ENCODE measurements around the gene LRPPRC. TPM values are rescaled to one million over a fixed set of nuclear protein-coding genes. Genes with fewer than 3 reads are reported as not detected.

LRPPRC gene
- total RNA-seq, 2 donors from 2014 or later = 117 to 135 TPM

DNA sequence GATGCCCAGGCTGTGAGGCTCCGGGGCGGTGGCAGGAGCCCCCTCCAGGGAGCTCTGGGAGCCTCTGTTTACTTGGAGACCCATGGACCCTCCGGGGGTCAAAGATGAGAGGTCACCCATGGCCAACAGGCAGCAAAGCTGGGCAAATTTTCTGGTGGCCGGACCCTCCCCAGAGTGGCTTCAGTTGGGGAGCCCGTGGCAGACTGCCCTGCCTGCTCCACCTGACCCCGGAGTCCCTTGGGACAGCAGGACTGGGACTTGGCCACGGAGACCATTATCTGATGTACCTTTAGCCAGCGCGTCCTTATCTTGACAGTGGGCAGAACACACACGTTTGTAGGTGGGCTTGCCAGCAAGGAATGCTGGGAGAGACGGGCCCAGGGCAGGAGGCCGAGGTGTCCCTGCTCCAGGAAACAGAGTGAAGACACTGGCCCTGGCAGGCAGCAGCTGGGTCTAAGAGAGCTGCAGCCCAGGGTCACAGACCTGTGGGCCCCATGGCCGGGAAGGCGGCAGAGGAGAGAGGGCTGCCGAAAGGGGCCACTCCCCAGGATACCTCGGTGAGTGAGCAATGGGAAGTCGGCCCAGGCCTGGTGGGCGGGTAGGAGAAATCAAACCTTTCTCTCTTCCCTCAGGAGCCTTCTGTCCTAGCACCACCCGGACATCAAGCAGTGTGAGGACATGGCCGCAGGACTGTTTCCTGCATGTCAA, 157.1 kb downstream of the LRPPRC start, which contains the start of the genes ABCG5 and ABCG8:
Gene ABCG5, minus strand, starts transcription at position 280 of the 708 bp plus-strand sequence. Its CDS starts 160 bp downstream, at position 120.
Gene ABCG8, plus strand, starts transcription at position 412 of the 708 bp plus-strand sequence. Its CDS starts 83 bp downstream, at position 495.
- Mint-ChIP-seq H3K27me3 (ENCODE audit: insufficient read depth) (peaks cover 2% of the 10 kb centered on the region), H3K4me3 (no peak within 1 kb of the TSS), H3K4me1 (no peaks in the 10 kb centered on the region), H3K9me3 (no peaks in the 10 kb centered on the region), H3K36me3 (ENCODE audit: low read depth) (no peaks in the 10 kb centered on the region), H3K27ac (no peak within 1 kb of the TSS)
- no peak within 1 kb of the TSS for H3K27ac ChIP-seq (ENCODE audit: low read depth, low read length)
- no peaks in the 10 kb centered on the region for H3K27me3 ChIP-seq (ENCODE audit: control insufficient read depth, insufficient read depth, low read length, poor library complexity, severe bottlenecking)
- H3K9ac ChIP-seq (ENCODE audit: extremely low read depth, low read length, poor library complexity, severe bottlenecking) = no peak within 1 kb of the TSS
- H3K9me3 ChIP-seq (ENCODE audit: control insufficient read depth, low read length) = no peaks in the 10 kb centered on the region
- TF ChIP-seq, protein P1, sequence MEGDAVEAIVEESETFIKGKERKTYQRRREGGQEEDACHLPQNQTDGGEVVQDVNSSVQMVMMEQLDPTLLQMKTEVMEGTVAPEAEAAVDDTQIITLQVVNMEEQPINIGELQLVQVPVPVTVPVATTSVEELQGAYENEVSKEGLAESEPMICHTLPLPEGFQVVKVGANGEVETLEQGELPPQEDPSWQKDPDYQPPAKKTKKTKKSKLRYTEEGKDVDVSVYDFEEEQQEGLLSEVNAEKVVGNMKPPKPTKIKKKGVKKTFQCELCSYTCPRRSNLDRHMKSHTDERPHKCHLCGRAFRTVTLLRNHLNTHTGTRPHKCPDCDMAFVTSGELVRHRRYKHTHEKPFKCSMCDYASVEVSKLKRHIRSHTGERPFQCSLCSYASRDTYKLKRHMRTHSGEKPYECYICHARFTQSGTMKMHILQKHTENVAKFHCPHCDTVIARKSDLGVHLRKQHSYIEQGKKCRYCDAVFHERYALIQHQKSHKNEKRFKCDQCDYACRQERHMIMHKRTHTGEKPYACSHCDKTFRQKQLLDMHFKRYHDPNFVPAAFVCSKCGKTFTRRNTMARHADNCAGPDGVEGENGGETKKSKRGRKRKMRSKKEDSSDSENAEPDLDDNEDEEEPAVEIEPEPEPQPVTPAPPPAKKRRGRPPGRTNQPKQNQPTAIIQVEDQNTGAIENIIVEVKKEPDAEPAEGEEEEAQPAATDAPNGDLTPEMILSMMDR (conservative IDR thresholded peaks at IDR 0.05) = no peak
- no peaks in the 10 kb centered on the region for H3K4me1 ChIP-seq (ENCODE audit: control insufficient read depth, insufficient read depth, low read length)
- no peak within 1 kb of the TSS for H3K4me3 ChIP-seq (ENCODE audit: low read length)
- WGBS, 2 experiments (ENCODE audit: insufficient coverage in 1 of 2, insufficient read length in 1 of 2) = 93 to 94% methylated on average over 17 to 20 of the region's 20 CpGs
- H3K36me3 ChIP-seq (ENCODE audit: control insufficient read depth, insufficient read depth, low read length) = no peaks in the 10 kb centered on the region
- DNase-seq = no peak

DNA sequence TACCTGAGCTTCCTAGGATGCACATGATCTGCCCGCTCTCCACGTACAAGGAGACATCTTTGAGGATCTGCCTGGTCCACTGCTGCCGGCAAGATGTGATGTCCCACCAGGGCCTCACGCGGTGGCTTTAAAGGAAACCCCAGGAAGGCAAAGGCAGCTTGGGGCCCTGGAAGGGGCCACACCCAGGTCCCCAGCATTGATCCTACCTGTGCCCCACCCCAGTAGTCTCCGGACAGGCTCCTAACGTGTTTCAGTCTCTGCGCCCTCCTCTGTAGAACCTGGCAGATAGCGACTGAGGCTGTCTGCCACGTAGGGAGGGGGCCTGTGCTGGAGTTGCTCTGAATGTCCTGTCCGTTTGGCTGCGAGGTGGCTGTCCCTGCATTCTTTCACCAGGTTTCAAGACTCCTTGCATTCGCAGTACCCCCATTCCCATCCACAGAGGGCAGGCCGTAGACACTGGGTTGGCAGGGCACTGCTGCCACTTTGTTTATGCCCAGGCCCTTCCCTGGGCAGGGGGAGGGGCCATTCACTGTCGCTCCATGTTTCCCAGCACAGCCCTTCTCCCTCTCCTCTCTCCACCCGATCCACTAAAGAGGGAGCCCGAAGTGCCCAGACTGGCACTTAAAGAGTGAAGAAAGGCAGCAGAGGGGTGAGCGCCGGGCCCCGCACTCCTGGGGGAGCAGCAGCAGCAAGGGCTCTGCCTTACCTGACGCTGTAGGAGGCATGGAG, 157.8 kb downstream of the LRPPRC start:
- TF ChIP-seq, protein P1 (conservative IDR thresholded peaks at IDR 0.05) = no peak
- Mint-ChIP-seq H3K36me3 (ENCODE audit: low read depth) (no peaks in the 10 kb centered on the region), H3K9me3 (no peaks in the 10 kb centered on the region), H3K27ac (no peak overlapping the region), H3K4me1 (no peaks in the 10 kb centered on the region), H3K27me3 (ENCODE audit: insufficient read depth) (peaks cover 2% of the 10 kb centered on the region), H3K4me3 (no peak overlapping the region)
- no peaks in the 10 kb centered on the region for H3K36me3 ChIP-seq (ENCODE audit: control insufficient read depth, insufficient read depth, low read length)
- 88 to 92% methylated on average over 13 to 21 of the region's 21 CpGs for WGBS, 2 experiments (ENCODE audit: insufficient coverage in 1 of 2, insufficient read length in 1 of 2)
- no peaks in the 10 kb centered on the region for H3K9me3 ChIP-seq (ENCODE audit: control insufficient read depth, low read length)
- no peak overlapping the region for H3K27ac ChIP-seq (ENCODE audit: low read depth, low read length)
- H3K4me3 ChIP-seq (ENCODE audit: low read length) = no peak overlapping the region
- H3K9ac ChIP-seq (ENCODE audit: extremely low read depth, low read length, poor library complexity, severe bottlenecking) = no peak overlapping the region
- H3K4me1 ChIP-seq (ENCODE audit: control insufficient read depth, insufficient read depth, low read length) = no peaks in the 10 kb centered on the region
- H3K27me3 ChIP-seq (ENCODE audit: control insufficient read depth, insufficient read depth, low read length, poor library complexity, severe bottlenecking) = no peaks in the 10 kb centered on the region
- DNase-seq = no peak

DNA sequence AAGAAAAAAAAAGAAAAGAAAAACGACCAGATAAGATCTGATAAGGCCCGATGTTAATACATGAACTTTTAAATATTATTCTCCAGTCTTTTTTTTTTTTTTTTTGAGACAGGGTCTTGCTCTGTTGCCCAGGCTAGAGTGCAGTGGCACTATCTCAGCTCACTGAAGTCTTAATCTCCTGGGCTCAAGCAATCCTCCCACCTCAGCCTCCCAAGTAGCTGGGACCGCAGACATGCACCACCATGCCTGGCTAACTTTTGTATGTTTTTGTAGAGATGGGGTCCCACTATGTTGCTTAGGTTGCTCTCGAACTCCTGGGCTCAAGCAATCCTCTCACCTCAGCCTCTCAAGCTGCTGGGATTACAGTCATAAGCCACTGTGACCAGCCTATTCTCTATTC, 158.8 kb downstream of the LRPPRC start:
- TF ChIP-seq, protein P1 (conservative IDR thresholded peaks at IDR 0.05) = no peak
- no peak overlapping the region for H3K27ac ChIP-seq (ENCODE audit: low read depth, low read length)
- 80 to 85% methylated on average over 1 to 4 of the region's 4 CpGs for WGBS, 2 experiments (ENCODE audit: insufficient coverage in 1 of 2, insufficient read length in 1 of 2)

More for the DNA sequence above, 158.8 kb downstream of the LRPPRC start:
- H3K36me3 ChIP-seq (ENCODE audit: control insufficient read depth, insufficient read depth, low read length) = no peaks in the 10 kb centered on the region
- Mint-ChIP-seq H3K36me3 (ENCODE audit: low read depth) (no peaks in the 10 kb centered on the region), H3K27me3 (ENCODE audit: insufficient read depth) (peaks cover 2% of the 10 kb centered on the region), H3K4me3 (no peak overlapping the region), H3K9me3 (no peaks in the 10 kb centered on the region), H3K27ac (no peak overlapping the region), H3K4me1 (no peaks in the 10 kb centered on the region)
- no peak for DNase-seq
- no peak overlapping the region for H3K9ac ChIP-seq (ENCODE audit: extremely low read depth, low read length, poor library complexity, severe bottlenecking)
- no peaks in the 10 kb centered on the region for H3K9me3 ChIP-seq (ENCODE audit: control insufficient read depth, low read length)
- no peak overlapping the region for H3K4me3 ChIP-seq (ENCODE audit: low read length)
- H3K4me1 ChIP-seq (ENCODE audit: control insufficient read depth, insufficient read depth, low read length) = no peaks in the 10 kb centered on the region
- H3K27me3 ChIP-seq (ENCODE audit: control insufficient read depth, insufficient read depth, low read length, poor library complexity, severe bottlenecking) = peaks cover 6% of the 10 kb centered on the region

Other genes starting within 250 kb of the LRPPRC start
- gene DYNC2LI1, start 221.9 kb downstream of the LRPPRC start, total RNA-seq = 10 to 100 TPM; 17.1 to 39.7 TPM
- not detected for gene ABCG5, start 157.2 kb downstream of the LRPPRC start, total RNA-seq
- gene ABCG8, start 157.0 kb downstream of the LRPPRC start, total RNA-seq = not detected
- 10 to 100 TPM; 54.9 to 70.5 TPM for gene PPM1B, start 172.9 kb upstream of the LRPPRC start, total RNA-seq

All from endodermal cell (in vitro differentiated cells).